HFF-Myc (cell line): Measurements from ENCODE around the gene NDUFB10.

Source experiments
- DNase-seq: peaks from one replicate; pipeline ENCODE4 v3.0.0-alpha.2; 2011; ENCODE audit warnings: low read depth; ENCODE audit errors: extremely low read depth
- H3K4me3 ChIP-seq: replicated peaks from 2 replicates; pipeline ENCODE4 v1.5.1; 2011; ENCODE audit warnings: low read depth, mild to moderate bottlenecking, control low read depth, low read length
- CTCF ChIP-seq: IDR thresholded peaks from 2 replicates; pipeline ENCODE4 v1.5.1; 2012; ENCODE audit warnings: mild to moderate bottlenecking, low read depth, low read length, control low read depth; ENCODE audit errors: missing control alignments

The NDUFB10 gene

GRCh38 chr16:1990351-1991134 lies 31.2 kb downstream of the NDUFB10 start:
- no peak for DNase-seq
- H3K4me3 ChIP-seq: no peak overlapping the region
- TF ChIP-seq CTCF: no peak

- H3K4me3 ChIP-seq: no peak overlapping the region
- no peak for TF ChIP-seq CTCF
- DNase-seq: no peak
Observed at GRCh38 chr16:1991135-1991551, 31.8 kb downstream of the NDUFB10 start.

- no peak for DNase-seq
- H3K4me3 ChIP-seq: no peak overlapping the region
- no peak for TF ChIP-seq CTCF
Observed at GRCh38 chr16:1991588-1991947, 32.2 kb downstream of the NDUFB10 start.

- H3K4me3 ChIP-seq: no peak overlapping the region
- TF ChIP-seq CTCF: no peak
- no peak for DNase-seq
Observed at GRCh38 chr16:1991948-1992703, 32.8 kb downstream of the NDUFB10 start.

- TF ChIP-seq CTCF: no peak
- DNase-seq: no peak
- no peak overlapping the region for H3K4me3 ChIP-seq
Observed at GRCh38 chr16:1992704-1993317, 33.5 kb downstream of the NDUFB10 start.

- H3K4me3 ChIP-seq: no peak overlapping the region
- DNase-seq: no peak
- TF ChIP-seq CTCF: no peak
Observed at GRCh38 chr16:1993731-1994131, 34.4 kb downstream of the NDUFB10 start.
